Osteocyte (in vitro differentiated cells): ENCODE results near the gene CISH. TPM values are rescaled to one million over a fixed set of nuclear protein-coding genes. Genes with fewer than 3 reads are reported as not detected.

Experiments
- DNase-seq: peaks from one replicate; pipeline ENCODE4 v3.0.0; 2021; ENCODE audit warnings: mixed read lengths; ENCODE audit not compliant: unreplicated experiment; ENCODE audit errors: extremely low spot score
- H3K27ac Mint-ChIP-seq: one replicate; pipeline ENCODE4 v1.8.0; 2021; ENCODE audit warnings: mild to moderate bottlenecking, mixed read lengths; ENCODE audit not compliant: unreplicated experiment
- H3K27me3 Mint-ChIP-seq: one replicate; pipeline ENCODE4 v1.8.0; 2021; ENCODE audit warnings: mixed read lengths; ENCODE audit not compliant: unreplicated experiment
- H3K36me3 Mint-ChIP-seq: one replicate; pipeline ENCODE4 v1.8.0; 2021; ENCODE audit warnings: mixed read lengths; ENCODE audit not compliant: unreplicated experiment
- H3K4me1 Mint-ChIP-seq: one replicate; pipeline ENCODE4 v1.8.0; 2021; ENCODE audit warnings: mixed read lengths; ENCODE audit not compliant: unreplicated experiment
- H3K4me3 Mint-ChIP-seq: one replicate; pipeline ENCODE4 v1.8.0; 2021; ENCODE audit warnings: mild to moderate bottlenecking, moderate library complexity, mixed read lengths; ENCODE audit not compliant: unreplicated experiment
- H3K9me3 Mint-ChIP-seq: one replicate; pipeline ENCODE4 v1.8.0; 2021; ENCODE audit warnings: mixed read lengths; ENCODE audit not compliant: unreplicated experiment
- CTCF ChIP-seq: fragments of 200-600 bp; sonication (generic); IDR thresholded peaks from 2 replicates; pipeline ENCODE4 v1.5.0; 2021; ENCODE audit warnings: antibody characterized with exemption, mild to moderate bottlenecking, moderate library complexity
- total RNA-seq: library from RNA; stranded (reverse); gene quantifications from 2 replicates; pipeline ENCODE4 v1.2.1, GENCODE V29; 2021

The CISH gene
- total RNA-seq, 1 donor from 2014 or later = 1.7 TPM

DNA sequence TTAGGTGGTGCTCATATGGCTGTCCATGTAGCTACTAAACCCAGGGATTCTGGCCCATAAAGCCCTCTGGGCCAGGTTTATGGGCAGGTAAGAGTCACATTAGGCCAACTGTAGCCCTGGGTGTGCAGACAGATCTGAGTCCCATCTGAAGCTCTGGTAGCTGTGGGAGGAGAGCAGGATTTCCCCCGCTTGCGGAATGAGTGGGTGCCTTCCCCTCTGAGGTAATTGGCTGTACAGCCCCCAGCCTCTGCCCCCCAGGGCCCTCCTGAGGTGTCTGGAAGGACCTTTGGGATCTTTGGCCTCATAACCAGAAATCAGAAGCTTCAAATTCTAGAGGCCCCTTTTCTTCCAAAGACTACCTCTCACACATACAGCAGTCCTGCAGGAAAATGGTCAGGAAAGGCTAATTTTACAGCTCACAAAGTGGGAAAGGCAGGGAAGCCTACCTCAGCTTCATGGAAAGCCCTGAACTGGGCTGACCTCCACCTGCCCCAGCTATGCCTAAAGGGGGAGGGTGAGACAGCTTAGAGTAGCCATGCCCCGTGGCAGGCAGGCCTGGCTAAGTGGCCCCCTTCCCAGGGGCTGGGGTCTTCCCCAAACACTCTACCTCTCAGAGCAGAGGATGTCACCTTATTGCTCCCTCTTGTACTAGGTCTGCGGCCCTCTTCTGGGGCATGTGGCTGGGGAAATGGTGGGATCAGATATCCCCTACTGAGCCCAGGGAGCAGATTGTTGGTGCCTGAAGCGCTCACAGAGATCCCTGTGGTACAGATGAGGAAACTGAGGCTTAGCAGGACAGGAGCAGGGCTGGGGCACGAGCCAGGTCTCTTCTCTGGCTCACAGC, 25.4 kb downstream of the CISH start:
- Mint-ChIP-seq H3K27me3 (no peaks in the 10 kb centered on the region), H3K4me3 (no peak overlapping the region), H3K9me3 (no peaks in the 10 kb centered on the region), H3K4me1 (peaks cover 6% of the 10 kb centered on the region), H3K27ac (no peak overlapping the region), H3K36me3 (no peaks in the 10 kb centered on the region)
- DNase-seq = no peak
- no peak for TF ChIP-seq CTCF

- no peak for DNase-seq
- TF ChIP-seq CTCF = no peak
- no peaks in the 10 kb centered on the region for H3K9me3 Mint-ChIP-seq
- H3K36me3 Mint-ChIP-seq = peaks cover 3% of the 10 kb centered on the region
- H3K4me1 Mint-ChIP-seq = no peaks in the 10 kb centered on the region
- H3K4me3 Mint-ChIP-seq = no peak overlapping the region
- H3K27me3 Mint-ChIP-seq = no peaks in the 10 kb centered on the region
- H3K27ac Mint-ChIP-seq = no peak overlapping the region
These were observed 27.2 kb downstream of the CISH start for GRCh38 chr3:50584391-50584790.

GRCh38 chr3:50583897-50584296, 27.7 kb downstream of the CISH start:
- no peak overlapping the region for H3K27ac Mint-ChIP-seq

GRCh38 chr3:50582083-50582482, 29.5 kb downstream of the CISH start:
- H3K4me3 Mint-ChIP-seq = no peak overlapping the region
- peaks cover 3% of the 10 kb centered on the region for H3K36me3 Mint-ChIP-seq
- H3K27me3 Mint-ChIP-seq = no peaks in the 10 kb centered on the region
- TF ChIP-seq CTCF = no peak
- H3K27ac Mint-ChIP-seq = no peak overlapping the region
- no peaks in the 10 kb centered on the region for H3K4me1 Mint-ChIP-seq
- no peaks in the 10 kb centered on the region for H3K9me3 Mint-ChIP-seq
- DNase-seq = no peak

More at GRCh38 chr3:50583897-50584296, 27.7 kb downstream of the CISH start:
- Mint-ChIP-seq H3K9me3 (no peaks in the 10 kb centered on the region), H3K4me3 (no peak overlapping the region), H3K27me3 (no peaks in the 10 kb centered on the region), H3K4me1 (no peaks in the 10 kb centered on the region), H3K36me3 (peaks cover 3% of the 10 kb centered on the region)
- DNase-seq = no peak
- no peak for TF ChIP-seq CTCF

DNA sequence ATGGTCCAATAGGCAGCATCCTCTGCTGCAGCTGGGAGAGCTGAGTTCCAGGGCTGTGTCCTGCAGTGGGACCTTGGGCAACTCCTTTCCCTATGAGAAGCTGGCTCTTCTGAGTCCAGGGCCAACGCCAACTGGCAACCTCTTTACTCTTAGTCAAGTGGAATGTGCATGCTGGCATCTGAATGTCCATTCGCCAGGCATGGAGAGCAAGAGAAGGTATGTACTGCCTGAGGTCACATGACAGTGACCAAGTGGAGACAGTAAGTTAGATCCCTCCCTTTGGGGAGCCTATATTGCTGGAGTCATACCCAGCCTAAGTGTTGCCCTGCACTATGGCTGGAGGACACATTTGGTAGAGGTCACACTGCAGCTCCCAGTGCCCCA, 30.1 kb downstream of the CISH start:
- no peak overlapping the region for H3K4me3 Mint-ChIP-seq
- TF ChIP-seq CTCF = no peak
- no peaks in the 10 kb centered on the region for H3K27me3 Mint-ChIP-seq
- no peak overlapping the region for H3K27ac Mint-ChIP-seq
- no peak for DNase-seq
- no peaks in the 10 kb centered on the region for H3K9me3 Mint-ChIP-seq
- no peaks in the 10 kb centered on the region for H3K4me1 Mint-ChIP-seq
- peaks cover 3% of the 10 kb centered on the region for H3K36me3 Mint-ChIP-seq
